ENCODE measurements around the gene GLOD5. TPM values are rescaled to one million over a fixed set of nuclear protein-coding genes. Genes with fewer than 3 reads are reported as not detected.

Gene GLOD5
- total and polyA plus RNA-seq, 2 experiments from 2014 or later, result 2.4 TPM; not detected in 1

GRCh38 chrX:48745222-48745621 lies 16.3 kb upstream of the GLOD5 start:
- TF ChIP-seq EZH2phosphoT487 (IDR thresholded peaks at IDR 0.05; ENCODE audit: low read depth, severe bottlenecking, unreplicated experiment) (no peak), CTCF (IDR thresholded peaks at IDR 0.05; ENCODE audit: poor library complexity) (no peak), EZH2 (IDR thresholded peaks at IDR 0.05; ENCODE audit: borderline replicate concordance) (no peak)
- H4K20me1 ChIP-seq (ENCODE audit: insufficient read depth, poor library complexity, severe bottlenecking), result no peaks in the 10 kb centered on the region
- DNase-seq (ENCODE audit: low spot score), result no peak
- WGBS (ENCODE audit: low lambda C conversion rate, missing lambda C conversion rate), result 87% methylated on average over 4 of the region's 4 CpGs
- H3K36me3 ChIP-seq (replicated peaks; ENCODE audit: insufficient read depth, low read depth), result no peaks in the 10 kb centered on the region
- H3K27me3 ChIP-seq, result no peaks in the 10 kb centered on the region
- H3K9me2 ChIP-seq (replicated peaks; ENCODE audit: insufficient read depth), result no peaks in the 10 kb centered on the region
- H2AFZ ChIP-seq, result no peak overlapping the region
- H3K9me3 ChIP-seq (ENCODE audit: low read depth), result no peaks in the 10 kb centered on the region
- no peak overlapping the region for H3K4me3 ChIP-seq
- no peaks in the 10 kb centered on the region for H3K79me2 ChIP-seq
- H3K4me2 ChIP-seq, result no peak overlapping the region
- no peaks in the 10 kb centered on the region for H3K4me1 ChIP-seq (ENCODE audit: insufficient read depth)
- H3K27ac ChIP-seq, result no peak overlapping the region

- no peak overlapping the region for H3K4me2 ChIP-seq
- no peak overlapping the region for H3K27ac ChIP-seq
- TF ChIP-seq EZH2phosphoT487 (IDR thresholded peaks at IDR 0.05; ENCODE audit: low read depth, severe bottlenecking, unreplicated experiment) (no peak), EZH2 (IDR thresholded peaks at IDR 0.05; ENCODE audit: borderline replicate concordance) (no peak)
- no peaks in the 10 kb centered on the region for H4K20me1 ChIP-seq (ENCODE audit: insufficient read depth, poor library complexity, severe bottlenecking)
- H3K9me3 ChIP-seq (ENCODE audit: low read depth), result no peaks in the 10 kb centered on the region
- no peak for DNase-seq (ENCODE audit: low spot score)
- no peak overlapping the region for H3K4me3 ChIP-seq
- no peaks in the 10 kb centered on the region for H3K4me1 ChIP-seq (ENCODE audit: insufficient read depth)
- no peak overlapping the region for H2AFZ ChIP-seq
- H3K27me3 ChIP-seq, result no peaks in the 10 kb centered on the region
- 65% methylated on average over 8 of the region's 8 CpGs for WGBS (ENCODE audit: low lambda C conversion rate, missing lambda C conversion rate)
- H3K36me3 ChIP-seq (replicated peaks; ENCODE audit: insufficient read depth, low read depth), result no peaks in the 10 kb centered on the region
- no peaks in the 10 kb centered on the region for H3K79me2 ChIP-seq
- H3K9me2 ChIP-seq (replicated peaks; ENCODE audit: insufficient read depth), result no peaks in the 10 kb centered on the region
Observed at GRCh38 chrX:48747415-48748016, 14.0 kb upstream of the GLOD5 start.

GRCh38 chrX:48749182-48749581 lies 12.4 kb upstream of the GLOD5 start:
- WGBS (ENCODE audit: low lambda C conversion rate, missing lambda C conversion rate), result 87% methylated on average over 5 of the region's 5 CpGs
- H3K36me3 ChIP-seq (replicated peaks; ENCODE audit: insufficient read depth, low read depth), result no peaks in the 10 kb centered on the region
- H3K27me3 ChIP-seq, result no peaks in the 10 kb centered on the region
- TF ChIP-seq EZH2 (IDR thresholded peaks at IDR 0.05; ENCODE audit: borderline replicate concordance) (no peak), EZH2phosphoT487 (IDR thresholded peaks at IDR 0.05; ENCODE audit: low read depth, severe bottlenecking, unreplicated experiment) (no peak), CTCF (IDR thresholded peaks at IDR 0.05; ENCODE audit: poor library complexity) (no peak)
- H3K4me2 ChIP-seq, result no peak overlapping the region
- no peaks in the 10 kb centered on the region for H3K9me3 ChIP-seq (ENCODE audit: low read depth)
- no peak for DNase-seq (ENCODE audit: low spot score)
- no peak overlapping the region for H2AFZ ChIP-seq
- no peak overlapping the region for H3K27ac ChIP-seq
- no peak overlapping the region for H3K4me3 ChIP-seq
- no peaks in the 10 kb centered on the region for H3K79me2 ChIP-seq
- no peaks in the 10 kb centered on the region for H3K4me1 ChIP-seq (ENCODE audit: insufficient read depth)
- no peaks in the 10 kb centered on the region for H4K20me1 ChIP-seq (ENCODE audit: insufficient read depth, poor library complexity, severe bottlenecking)
- H3K9me2 ChIP-seq (replicated peaks; ENCODE audit: insufficient read depth), result no peaks in the 10 kb centered on the region

- no peaks in the 10 kb centered on the region for H3K27me3 ChIP-seq
- H4K20me1 ChIP-seq (ENCODE audit: insufficient read depth, poor library complexity, severe bottlenecking), result no peaks in the 10 kb centered on the region
- H3K36me3 ChIP-seq (replicated peaks; ENCODE audit: insufficient read depth, low read depth), result no peaks in the 10 kb centered on the region
- no peaks in the 10 kb centered on the region for H3K9me2 ChIP-seq (replicated peaks; ENCODE audit: insufficient read depth)
- TF ChIP-seq CTCF (IDR thresholded peaks at IDR 0.05; ENCODE audit: poor library complexity) (no peak), EZH2 (IDR thresholded peaks at IDR 0.05; ENCODE audit: borderline replicate concordance) (no peak), EZH2phosphoT487 (IDR thresholded peaks at IDR 0.05; ENCODE audit: low read depth, severe bottlenecking, unreplicated experiment) (no peak)
- no peaks in the 10 kb centered on the region for H3K9me3 ChIP-seq (ENCODE audit: low read depth)
- H3K4me2 ChIP-seq, result no peak overlapping the region
- no peak overlapping the region for H2AFZ ChIP-seq
- H3K27ac ChIP-seq, result no peak overlapping the region
- H3K4me1 ChIP-seq (ENCODE audit: insufficient read depth), result no peaks in the 10 kb centered on the region
- WGBS (ENCODE audit: low lambda C conversion rate, missing lambda C conversion rate), result 98% methylated on average over 3 of the region's 3 CpGs
- H3K79me2 ChIP-seq, result no peaks in the 10 kb centered on the region
- H3K4me3 ChIP-seq, result no peak overlapping the region
- DNase-seq (ENCODE audit: low spot score), result no peak
Observed at GRCh38 chrX:48751343-48751742, 10.2 kb upstream of the GLOD5 start.

Data from hepatocyte (in vitro differentiated cells).